SK-N-SH (cell line): ENCODE measurements around the gene DLEC1. TPM values are rescaled to one million over a fixed set of nuclear protein-coding genes. Genes with fewer than 3 reads are reported as not detected.

Experiments
- CTCF ChIA-PET: fragments of 300-600, 350-600 bp; formaldehyde crosslinking; extraction: SDS; loops from one replicate; lab custom pipeline; 2021; lab: Yijun Ruan, JAX
- POLR2A ChIA-PET: fragments of 350-600 bp; sonication (Branson Sonifier 250); formaldehyde crosslinking; extraction: SDS; loops from one replicate; lab custom pipeline; 2020; ENCODE audit warnings: antibody characterized with exemption, inconsistent platforms; lab: Yijun Ruan, JAX
- DNase-seq: peaks from one replicate; pipeline ENCODE4 v3.0.0; 2012
- H2AFZ ChIP-seq: fragments of 200-600 bp; sonication (generic); 2 replicates; pipeline ENCODE4 v1.8.1; 2016; ENCODE audit warnings: antibody characterized with exemption, mild to moderate bottlenecking, low read depth
- H3F3A ChIP-seq: fragments of 200-600 bp; sonication (generic); replicated peaks from 2 replicates; pipeline ENCODE3; 2016; ENCODE audit warnings: antibody characterized with exemption, mild to moderate bottlenecking; ENCODE audit not compliant: insufficient read depth
- H3K27ac ChIP-seq, 2 experiments: fragments of 200-500 bp in 1 of 2; fragments of 200-600 bp in 1 of 2; sonication (Bioruptor generic) in 1 of 2; sonication (generic), shearing (Covaris generic) in 1 of 2; 2 replicates each; pipeline versions ENCODE4 v1.5.1 to v1.6.1; 2014 to 2016; ENCODE audit warnings: low read depth in 2 of 2, inconsistent platforms in 1 of 2, low read length in 1 of 2, mild to moderate bottlenecking in 1 of 2, mixed read lengths in 1 of 2
- H3K27me3 ChIP-seq: fragments of 200-600 bp; sonication (generic), shearing (Covaris generic); 2 replicates; pipeline ENCODE4 v1.6.1; 2016; ENCODE audit warnings: mixed run types; ENCODE audit not compliant: insufficient read depth
- H3K36me3 ChIP-seq, 2 experiments: fragments of 200-500 bp in 1 of 2; fragments of 200-600 bp in 1 of 2; sonication (Bioruptor generic) in 1 of 2; sonication (generic) in 1 of 2; replicated peaks in 1 of 2; 2 replicates each; pipeline versions ENCODE3 to v1.5.1; 2014 to 2016; ENCODE audit warnings: low read length in 1 of 2, mild to moderate bottlenecking in 1 of 2; ENCODE audit not compliant: insufficient read depth in 2 of 2, control insufficient read depth in 1 of 2
- H3K4me1 ChIP-seq, 2 experiments: fragments of 200-500 bp in 1 of 2; fragments of 200-600 bp in 1 of 2; sonication (Bioruptor generic) in 1 of 2; sonication (generic), shearing (Covaris generic) in 1 of 2; 2 replicates each; pipeline versions ENCODE4 v1.5.1 to v1.6.1; 2014 to 2016; ENCODE audit warnings: low read depth in 1 of 2, low read length in 1 of 2, mixed run types in 1 of 2; ENCODE audit not compliant: insufficient read depth in 2 of 2, control insufficient read depth in 1 of 2
- H3K4me2 ChIP-seq: fragments of 200-600 bp; sonication (generic), shearing (Covaris generic); 2 replicates; pipeline ENCODE4 v1.6.1; 2017; ENCODE audit warnings: mixed run types
- H3K4me3 ChIP-seq, 2 experiments: fragments of 200-500 bp in 1 of 2; fragments of 200-600 bp in 1 of 2; sonication (Bioruptor generic) in 1 of 2; sonication (generic), shearing (Covaris generic) in 1 of 2; 2 replicates each; pipeline versions ENCODE4 v1.5.1 to v1.8.1; 2014 to 2016; ENCODE audit warnings: low read depth in 2 of 2, inconsistent platforms in 1 of 2, low read length in 1 of 2, mild to moderate bottlenecking in 1 of 2, mixed read lengths in 1 of 2, moderate library complexity in 1 of 2
- H3K79me2 ChIP-seq: fragments of 200-600 bp; sonication (generic); 2 replicates; pipeline ENCODE4 v1.8.1; 2017; ENCODE audit warnings: mild to moderate bottlenecking; ENCODE audit not compliant: insufficient read depth
- H3K9ac ChIP-seq: fragments of 200-600 bp; sonication (generic); 2 replicates; pipeline ENCODE4 v1.6.1; 2017; ENCODE audit warnings: mixed run types
- H3K9me2 ChIP-seq: fragments of 200-600 bp; sonication (generic); 2 replicates; pipeline ENCODE4 v1.6.1; 2017; ENCODE audit warnings: mixed run types
- H3K9me3 ChIP-seq: fragments of 200-600 bp; sonication (generic); 2 replicates; pipeline ENCODE4 v1.6.1; 2017; ENCODE audit warnings: mixed run types, mild to moderate bottlenecking, moderate library complexity
- H4K20me1 ChIP-seq: fragments of 200-600 bp; sonication (generic); 2 replicates; pipeline ENCODE4 v1.6.1; 2017; ENCODE audit warnings: mild to moderate bottlenecking, mixed run types; ENCODE audit not compliant: insufficient read depth
- FOXJ3 ChIP-seq: sonication (generic); formaldehyde crosslinking; IDR thresholded peaks from 2 replicates; pipeline ENCODE4 v1.5.1; 2020; ENCODE audit warnings: mild to moderate bottlenecking, missing genetic modification reagents
- GABPA ChIP-seq: IDR thresholded peaks from 2 replicates; pipeline ENCODE4 v1.4.0; 2012; ENCODE audit warnings: low read depth, mild to moderate bottlenecking
- MAX ChIP-seq: IDR thresholded peaks from 2 replicates; pipeline ENCODE4 v1.4.0; 2012; ENCODE audit warnings: low read depth
- REST ChIP-seq: IDR thresholded peaks from 2 replicates; pipeline ENCODE4 v1.6.1; 2012; ENCODE audit warnings: mild to moderate bottlenecking, low read depth, low read length, moderate library complexity
- RXRA ChIP-seq: IDR thresholded peaks from 2 replicates; pipeline ENCODE4 v1.4.0; 2012; ENCODE audit warnings: low read depth, mild to moderate bottlenecking, borderline replicate concordance
- SMC3 ChIP-seq: IDR thresholded peaks from 2 replicates; pipeline ENCODE4 v1.6.1; 2012; ENCODE audit warnings: low read depth, low read length, improper control_type of control experiment
- TCF12 ChIP-seq: IDR thresholded peaks from 2 replicates; pipeline ENCODE4 v1.4.0; 2012
- TEAD4 ChIP-seq: IDR thresholded peaks from 2 replicates; pipeline ENCODE4 v1.4.0; 2012; ENCODE audit warnings: mild to moderate bottlenecking, borderline replicate concordance; ENCODE audit not compliant: insufficient read depth
- USF1 ChIP-seq: IDR thresholded peaks from 2 replicates; pipeline ENCODE4 v1.4.0; 2012; ENCODE audit warnings: low read depth, borderline replicate concordance
- USF2 ChIP-seq: fragments of 150-350 bp; IDR thresholded peaks from 2 replicates; pipeline ENCODE4 v1.6.1; 2017; ENCODE audit warnings: antibody characterized with exemption, low read length, low read depth, borderline replicate concordance
- YY1 ChIP-seq: IDR thresholded peaks from 2 replicates; pipeline ENCODE4 v1.4.0; 2012; ENCODE audit warnings: low read depth, mild to moderate bottlenecking
- WGBS: methylation state at CpG from one replicate; pipeline ENCODE4 v1.1.6; 2017; ENCODE audit warnings: low lambda C conversion rate; 5-methylcytosine and 5-hydroxymethylcytosine counted together
- polyA plus RNA-seq, 3 experiments: library from polyadenylated mRNA; depleted of rRNA; stranded (reverse); fragments of >200 nt; gene quantifications; 2 replicates each; pipeline ENCODE4 v1.2.3, GENCODE V29; 2012

The DLEC1 gene
- polyA plus RNA-seq, 1 of the 3 experiments (the other 2 are of a cell fraction) = 0.02 TPM

- no peak for TF ChIP-seq YY1
- no peak for TF ChIP-seq MAX
- no peak for TF ChIP-seq USF1
- TF ChIP-seq, all 33 proteins: peak for 2
Observed at GRCh38 chr3:38001456-38002081, 37.4 kb upstream of the DLEC1 start (continued).

GRCh38 chr3:38002291-38002876, 36.6 kb upstream of the DLEC1 start:
- CTCF ChIA-PET = interaction anchor here (0.9 to 5.4 kb wide), 11 partner anchors 16 to 164 kb away, joined by 3 to 77 read pairs (median 7); partner anchors contain the start of gene OXSR1
- Histone ChIP-seq H3F3A (no peaks in the 10 kb centered on the region), H3K4me3 (no peak overlapping the region), H3K9me2 (no peaks in the 10 kb centered on the region), H3K36me3 (peaks cover 0 to 15% of the 10 kb centered on the region in 2 experiments), H3K4me2 (no peak overlapping the region), H3K27ac (no peak overlapping the region), H3K9ac (no peak overlapping the region), H3K9me3 (no peaks in the 10 kb centered on the region), H3K27me3 (no peaks in the 10 kb centered on the region), H4K20me1 (no peaks in the 10 kb centered on the region), H3K79me2 (no peaks in the 10 kb centered on the region), H3K4me1 (peaks cover 5 to 11% of the 10 kb centered on the region in 2 experiments; a peak in 2 of 4 replicates), H2AFZ (no peak overlapping the region)
- TF ChIP-seq RXRA (no peak), YY1 (no peak), MAX (no peak), GABPA (no peak), FOXJ3 (no peak), USF2 (no peak), REST (no peak), USF1 (no peak), TCF12 (no peak), SMC3 (no peak), TEAD4 (no peak)
- POLR2A ChIA-PET = no interaction called here
- WGBS = 83% methylated on average over 3 of the region's 6 CpGs
- DNase-seq = no peak
